Renal cortex interstitium (tissue), 11 donors: ENCODE data around the gene HLCS. TPM values are rescaled to one million over a fixed set of nuclear protein-coding genes. Genes with fewer than 3 reads are reported as not detected.

ENCODE experiments used
- DNase-seq, 11 donors: peaks; one replicate each; pipeline ENCODE4 v3.0.0-alpha.2; 2013; ENCODE audit warnings: low read depth in 9 of 11, low spot score in 4 of 11; ENCODE audit errors: extremely low read depth in 1 of 11
- polyA plus RNA-seq, 3 donors: library from polyadenylated mRNA; unstranded; fragments of 120-200 nt; gene quantifications; one replicate each; pipeline ENCODE4 v1.2.1, GENCODE V29; 2013; ENCODE audit not compliant: insufficient read length in 3 of 3

The HLCS gene
- polyA plus RNA-seq, 3 donors, result 14.2 to 16.5 (median 16.2) TPM

- DNase-seq, result peak in 8 of 11 donors; percentile 63 to 83 (median 68)
Measured at GRCh38 chr21:36744560-36745231, 221.8 kb downstream of the HLCS start.

- DNase-seq, result no peak
Measured at GRCh38 chr21:36744190-36744559, 222.3 kb downstream of the HLCS start.

GRCh38 chr21:36743446-36743845 is 223.0 kb downstream of the HLCS start:
- no peak for DNase-seq

- no peak for DNase-seq
Measured at GRCh38 chr21:36743008-36743407, 223.5 kb downstream of the HLCS start.

- DNase-seq, result no peak
Measured at GRCh38 chr21:36741506-36741905, 225.0 kb downstream of the HLCS start.

GRCh38 chr21:36738489-36739126 is 227.9 kb downstream of the HLCS start:
- DNase-seq, result no peak

- no peak for DNase-seq
Measured at GRCh38 chr21:36735724-36736320, 230.6 kb downstream of the HLCS start.

GRCh38 chr21:36735201-36735515 is 231.3 kb downstream of the HLCS start:
- DNase-seq, result no peak

- DNase-seq, result no peak
Measured at GRCh38 chr21:36734367-36735200, 231.9 kb downstream of the HLCS start.

- no peak for DNase-seq
Measured at GRCh38 chr21:36733857-36734256, 232.6 kb downstream of the HLCS start.

- DNase-seq, result no peak
Measured at GRCh38 chr21:36732761-36733160, 233.7 kb downstream of the HLCS start.

GRCh38 chr21:36732217-36732616 is 234.3 kb downstream of the HLCS start:
- DNase-seq, result no peak

GRCh38 chr21:36730291-36731281 is 235.9 kb downstream of the HLCS start:
- no peak for DNase-seq

GRCh38 chr21:36729310-36729970 is 237.0 kb downstream of the HLCS start:
- peak in 7 of 11 donors; percentile 49 to 79 (median 67) for DNase-seq

- DNase-seq, result peak in 1 of 11 donors; percentile 59
Measured at GRCh38 chr21:36728371-36729111, 237.9 kb downstream of the HLCS start.

- DNase-seq, result no peak
Measured at GRCh38 chr21:36727866-36728265, 238.6 kb downstream of the HLCS start.

- DNase-seq, result no peak
Measured at GRCh38 chr21:36725793-36726386, 240.6 kb downstream of the HLCS start.
